OCI-LY1 (cell line): ENCODE data around the gene CDK5RAP2.

ENCODE experiments used
- EZH2 ChIP-seq: fragments of 200-600 bp; sonication (generic), shearing (Covaris generic); IDR thresholded peaks from 2 replicates; pipeline ENCODE4 v1.8.0; 2017; ENCODE audit warnings: borderline replicate concordance, mixed run types, mild to moderate bottlenecking, antibody characterized with exemption, low read length, moderate library complexity, mixed read lengths
- TF ChIP-seq, protein P1 (sequence below): fragments of 200-600 bp; sonication (generic), shearing (Covaris generic); IDR thresholded peaks from 2 replicates; pipeline ENCODE4 v1.5.1; 2017; ENCODE audit warnings: mild to moderate bottlenecking, antibody characterized with exemption, low read length, moderate library complexity, mixed read lengths

DNA sequence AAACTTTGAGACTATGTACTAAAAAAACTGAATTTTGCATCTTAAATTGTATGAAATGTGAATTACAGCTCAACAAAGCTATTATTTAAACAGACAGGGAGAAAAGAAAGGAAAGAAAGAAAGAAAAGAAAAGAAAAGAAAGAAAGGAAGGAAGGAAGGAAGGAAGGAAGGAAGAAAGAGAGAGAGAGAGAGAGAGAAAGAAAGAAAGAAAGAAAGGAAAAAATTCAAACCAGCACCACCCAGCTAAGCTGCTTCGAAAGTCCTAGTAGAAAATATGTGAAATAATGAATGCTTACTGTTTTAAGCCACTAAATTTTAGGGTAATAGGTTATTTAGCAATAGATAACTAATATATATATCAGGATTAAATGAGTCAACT lies 31.7 kb upstream of the CDK5RAP2 start:
- TF ChIP-seq, protein P1, sequence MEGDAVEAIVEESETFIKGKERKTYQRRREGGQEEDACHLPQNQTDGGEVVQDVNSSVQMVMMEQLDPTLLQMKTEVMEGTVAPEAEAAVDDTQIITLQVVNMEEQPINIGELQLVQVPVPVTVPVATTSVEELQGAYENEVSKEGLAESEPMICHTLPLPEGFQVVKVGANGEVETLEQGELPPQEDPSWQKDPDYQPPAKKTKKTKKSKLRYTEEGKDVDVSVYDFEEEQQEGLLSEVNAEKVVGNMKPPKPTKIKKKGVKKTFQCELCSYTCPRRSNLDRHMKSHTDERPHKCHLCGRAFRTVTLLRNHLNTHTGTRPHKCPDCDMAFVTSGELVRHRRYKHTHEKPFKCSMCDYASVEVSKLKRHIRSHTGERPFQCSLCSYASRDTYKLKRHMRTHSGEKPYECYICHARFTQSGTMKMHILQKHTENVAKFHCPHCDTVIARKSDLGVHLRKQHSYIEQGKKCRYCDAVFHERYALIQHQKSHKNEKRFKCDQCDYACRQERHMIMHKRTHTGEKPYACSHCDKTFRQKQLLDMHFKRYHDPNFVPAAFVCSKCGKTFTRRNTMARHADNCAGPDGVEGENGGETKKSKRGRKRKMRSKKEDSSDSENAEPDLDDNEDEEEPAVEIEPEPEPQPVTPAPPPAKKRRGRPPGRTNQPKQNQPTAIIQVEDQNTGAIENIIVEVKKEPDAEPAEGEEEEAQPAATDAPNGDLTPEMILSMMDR, result no peak
- TF ChIP-seq EZH2, result no peak
